Skeletal muscle satellite cell (primary cell): ENCODE results near the gene SNRPF.

Experiments used
- H3K27me3 ChIP-seq: 2 replicates; pipeline ENCODE4 v1.7.0; 2013; ENCODE audit warnings: low read length; ENCODE audit not compliant: control insufficient read depth, insufficient read depth
- H3K36me3 ChIP-seq: 2 replicates; pipeline ENCODE4 v1.7.0; 2013; ENCODE audit warnings: mild to moderate bottlenecking, control low read depth, low read length; ENCODE audit not compliant: insufficient read depth
- H3K4me1 ChIP-seq: 2 replicates; pipeline ENCODE4 v1.7.0; 2013; ENCODE audit warnings: low read length; ENCODE audit not compliant: control insufficient read depth, insufficient read depth
- H3K4me2 ChIP-seq: 2 replicates; pipeline ENCODE4 v1.7.0; 2013; ENCODE audit warnings: mild to moderate bottlenecking, low read length
- H3K4me3 ChIP-seq: 2 replicates; pipeline ENCODE4 v1.7.0; 2013; ENCODE audit warnings: low read length
- H3K9ac ChIP-seq: 2 replicates; pipeline ENCODE4 v1.7.0; 2013; ENCODE audit warnings: mild to moderate bottlenecking, low read depth, low read length, moderate library complexity
- H3K9me3 ChIP-seq: replicated peaks from 2 replicates; pipeline ENCODE4 v1.7.0; 2013; ENCODE audit warnings: mild to moderate bottlenecking, control low read depth, low read length

The SNRPF gene

DNA sequence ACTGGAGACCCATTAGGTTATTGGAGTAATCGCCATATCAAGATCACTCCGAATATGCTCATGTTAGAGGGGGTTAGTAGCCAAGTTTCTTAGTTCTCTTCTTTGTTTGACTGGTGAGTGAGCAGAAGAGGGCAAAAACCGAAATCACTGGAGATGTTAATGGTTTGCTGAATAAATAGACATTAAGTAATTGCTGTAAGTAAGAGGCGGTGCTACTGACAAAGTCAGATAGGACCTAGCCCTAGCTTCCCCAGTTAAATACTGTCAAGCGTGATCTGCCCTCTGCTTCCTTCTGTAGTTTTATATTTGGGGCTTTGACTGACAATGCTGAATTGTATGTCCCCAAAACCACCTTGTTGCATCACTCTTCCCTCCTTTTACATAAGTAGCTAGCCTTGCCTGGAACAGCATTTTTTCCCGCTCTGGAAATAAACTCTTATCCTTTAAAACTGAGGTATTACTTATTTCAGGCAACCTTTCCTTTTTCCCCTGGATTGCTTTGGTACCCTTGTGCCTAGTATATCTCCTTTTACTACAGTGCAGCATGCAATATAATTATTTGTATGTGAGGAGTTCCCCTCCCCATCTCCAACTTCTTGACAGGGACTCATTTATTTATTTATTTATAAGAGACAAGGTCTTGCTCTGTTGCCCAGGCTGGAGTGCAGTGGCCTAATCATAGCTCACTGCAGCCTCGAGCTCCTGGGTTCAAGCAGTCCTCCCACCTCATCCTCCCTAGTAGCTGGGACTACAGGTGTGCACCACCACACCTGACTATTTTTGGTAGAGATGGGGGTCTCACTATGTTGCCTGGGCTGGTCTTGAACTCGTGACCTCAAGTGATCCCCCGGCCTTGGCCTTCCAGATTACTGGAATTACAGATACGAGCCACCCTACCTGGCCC lies 1.4 kb downstream of the SNRPF start:
- H3K36me3 ChIP-seq, result peaks cover 32% of the 10 kb centered on the region
- H3K4me2 ChIP-seq, result peak overlapping the region; percentile 85
- H3K9ac ChIP-seq, result peak overlapping the region; percentile 87
- H3K9me3 ChIP-seq, result no peaks in the 10 kb centered on the region
- peak overlapping the region; percentile 84 for H3K4me3 ChIP-seq
- no peaks in the 10 kb centered on the region for H3K27me3 ChIP-seq
- peaks cover 7% of the 10 kb centered on the region for H3K4me1 ChIP-seq

DNA sequence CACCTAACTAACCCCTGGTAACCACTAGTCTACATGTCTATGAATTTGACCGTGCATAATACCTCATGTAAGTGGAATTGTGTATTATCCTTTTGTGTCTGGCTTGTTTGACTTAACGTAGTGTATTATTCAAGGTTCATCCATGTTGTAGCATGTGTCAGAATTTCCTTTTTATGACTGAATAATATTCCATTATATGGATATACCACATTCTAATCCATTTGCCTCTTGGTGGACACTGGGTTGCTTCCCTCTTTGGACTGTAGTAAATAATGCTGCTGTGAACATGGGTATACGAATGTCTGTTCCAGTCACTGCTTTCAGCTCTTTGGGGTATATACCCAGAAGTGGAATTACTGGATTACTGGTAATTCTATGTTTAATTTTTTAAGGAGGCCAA lies 3.3 kb downstream of the SNRPF start:
- Histone ChIP-seq H3K4me2 (no peak overlapping the region), H3K36me3 (peaks cover 44% of the 10 kb centered on the region), H3K9ac (no peak overlapping the region), H3K4me1 (peaks cover 7% of the 10 kb centered on the region), H3K9me3 (no peaks in the 10 kb centered on the region), H3K4me3 (no peak overlapping the region), H3K27me3 (no peaks in the 10 kb centered on the region)

DNA sequence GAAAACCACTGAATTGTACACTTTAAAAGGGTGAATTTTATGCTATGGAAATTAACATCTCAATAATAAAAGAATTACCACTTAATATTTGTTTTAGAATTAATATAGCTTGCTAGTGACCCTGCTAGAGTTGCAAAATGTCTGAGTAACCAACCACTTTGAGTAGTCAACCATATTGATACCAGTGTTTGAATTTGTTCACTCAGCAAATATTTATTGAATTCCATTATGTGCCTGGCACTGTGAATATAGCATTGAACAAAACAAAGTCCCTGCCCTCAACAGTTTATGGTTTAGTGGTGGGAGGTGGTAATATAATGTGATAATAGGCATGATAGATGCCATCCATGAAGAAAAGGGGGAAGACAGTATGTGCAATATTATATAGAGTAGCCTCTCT lies 4.6 kb downstream of the SNRPF start:
- no peaks in the 10 kb centered on the region for H3K27me3 ChIP-seq
- H3K4me1 ChIP-seq, result peaks cover 7% of the 10 kb centered on the region
- H3K36me3 ChIP-seq, result peaks cover 52% of the 10 kb centered on the region
- H3K9me3 ChIP-seq, result no peaks in the 10 kb centered on the region
- H3K4me2 ChIP-seq, result no peak overlapping the region
- no peak overlapping the region for H3K4me3 ChIP-seq
- H3K9ac ChIP-seq, result no peak overlapping the region

DNA sequence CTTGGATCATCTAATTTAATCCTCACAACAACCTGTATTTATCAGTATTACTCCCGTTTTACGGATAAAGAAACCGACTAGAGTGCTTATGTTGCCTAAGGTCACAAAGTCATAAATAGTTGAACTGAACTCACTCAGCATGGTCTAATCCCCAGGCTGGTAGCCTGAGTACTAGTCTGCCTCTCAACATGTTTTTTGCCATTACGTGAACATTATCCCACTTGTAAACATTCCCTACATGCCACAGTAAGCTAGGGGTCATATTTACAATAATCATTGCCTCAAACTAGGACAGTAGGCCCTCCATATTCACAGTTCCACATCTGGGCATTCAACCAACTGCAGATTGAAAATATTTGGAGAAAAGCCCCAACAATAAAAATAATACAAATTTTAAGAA lies 12.1 kb downstream of the SNRPF start:
- Histone ChIP-seq H3K4me2 (no peak overlapping the region), H3K4me1 (no peaks in the 10 kb centered on the region), H3K4me3 (no peak overlapping the region), H3K36me3 (peaks cover 18% of the 10 kb centered on the region), H3K27me3 (no peaks in the 10 kb centered on the region), H3K9me3 (no peaks in the 10 kb centered on the region), H3K9ac (no peak overlapping the region)

DNA sequence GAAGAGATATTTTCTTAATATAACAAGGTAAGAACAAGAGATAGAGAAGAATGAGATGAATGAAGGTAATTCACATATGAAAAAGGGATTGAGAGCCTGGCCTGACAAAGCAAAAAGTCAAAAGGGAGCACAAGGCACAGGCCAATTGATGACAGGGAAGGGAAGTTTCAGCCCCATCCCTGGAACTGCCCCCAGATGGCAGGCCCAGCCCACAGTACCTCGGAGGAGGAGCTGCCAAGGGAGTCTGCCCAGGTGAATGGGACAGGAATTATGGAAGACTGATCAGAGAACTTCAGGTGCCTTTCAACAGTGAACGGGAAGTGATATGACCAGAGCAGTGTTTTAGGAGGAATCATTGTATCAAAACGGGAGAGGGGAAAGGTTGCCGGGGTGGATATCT lies 15.7 kb downstream of the SNRPF start:
- Histone ChIP-seq H3K36me3 (no peaks in the 10 kb centered on the region), H3K9me3 (no peaks in the 10 kb centered on the region), H3K4me1 (no peaks in the 10 kb centered on the region), H3K4me2 (no peak overlapping the region), H3K4me3 (no peak overlapping the region), H3K27me3 (no peaks in the 10 kb centered on the region), H3K9ac (no peak overlapping the region)

DNA sequence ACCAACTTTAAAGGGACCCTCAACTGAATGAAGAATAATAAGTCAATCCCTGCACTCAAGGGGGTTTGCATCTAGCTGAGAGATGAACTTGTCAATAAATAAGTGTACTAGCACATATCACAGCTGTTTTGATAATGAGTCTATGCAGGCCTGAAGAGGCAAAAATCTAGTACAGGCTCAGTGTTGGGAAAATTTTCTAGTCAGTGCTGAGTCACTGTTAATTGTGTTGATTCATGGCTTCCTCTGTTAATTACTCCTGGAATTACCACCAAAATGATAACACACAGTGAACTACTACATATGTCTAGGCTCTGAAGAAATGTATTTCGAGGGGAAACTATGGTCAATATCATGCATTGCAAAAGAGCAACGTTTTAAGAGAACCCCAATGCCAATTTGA lies 18.9 kb downstream of the SNRPF start:
- Histone ChIP-seq H3K27me3 (no peaks in the 10 kb centered on the region), H3K4me2 (no peak overlapping the region), H3K4me1 (peaks cover 3% of the 10 kb centered on the region), H3K4me3 (no peak overlapping the region), H3K9ac (no peak overlapping the region), H3K9me3 (no peaks in the 10 kb centered on the region), H3K36me3 (no peaks in the 10 kb centered on the region)

DNA sequence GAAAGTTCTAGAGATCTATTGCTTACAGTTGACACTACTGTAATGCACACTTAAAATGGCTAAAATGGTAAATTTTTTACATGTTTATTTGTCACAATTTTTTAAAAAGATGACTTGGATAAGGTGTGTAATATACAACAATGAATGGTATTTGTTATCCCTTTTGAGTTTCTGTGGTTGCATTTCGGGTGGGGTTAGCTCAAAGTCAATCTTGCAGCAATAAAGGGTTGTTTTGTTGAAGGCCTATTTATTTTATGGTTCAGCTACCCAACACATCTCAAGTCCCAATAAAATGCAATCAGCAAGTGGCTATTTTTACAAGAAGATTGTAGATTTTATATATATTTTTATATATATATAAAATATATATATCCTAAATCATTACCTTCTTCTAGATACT lies 22.1 kb downstream of the SNRPF start:
- H3K9me3 ChIP-seq, result no peaks in the 10 kb centered on the region
- H3K27me3 ChIP-seq, result no peaks in the 10 kb centered on the region
- H3K4me3 ChIP-seq, result no peak overlapping the region

DNA sequence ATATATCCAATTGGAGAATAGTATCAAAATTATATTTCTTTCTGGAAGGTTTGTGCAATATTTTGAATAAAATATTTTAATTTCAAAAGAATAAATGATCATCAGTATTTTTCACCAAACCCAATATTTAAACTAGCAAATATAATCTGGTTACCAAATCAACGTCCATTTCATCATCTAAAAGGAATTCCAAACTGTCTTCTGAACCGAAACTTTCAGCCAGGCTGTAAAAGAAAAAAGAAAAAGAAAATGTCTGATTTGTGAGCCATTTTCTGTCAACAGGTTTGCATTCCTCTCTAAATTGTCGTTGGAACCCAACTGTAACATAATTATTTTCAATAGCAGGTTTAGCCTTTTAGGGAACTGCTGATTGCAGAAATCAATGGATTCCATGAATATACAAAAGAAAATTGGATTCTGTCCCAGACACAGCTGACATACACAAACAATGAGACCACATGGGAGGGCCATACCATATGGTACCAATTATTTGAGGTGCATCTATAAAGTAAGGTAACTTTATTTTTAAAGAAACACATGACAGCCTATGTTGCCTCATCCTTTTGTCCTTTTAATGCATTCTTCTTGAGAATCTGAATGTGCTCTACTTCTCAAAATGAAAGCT lies 22.7 kb downstream of the SNRPF start:
- peaks cover 3% of the 10 kb centered on the region for H3K4me1 ChIP-seq
- no peak overlapping the region for H3K4me3 ChIP-seq
- H3K27me3 ChIP-seq, result no peaks in the 10 kb centered on the region
- H3K4me2 ChIP-seq, result no peak overlapping the region
- H3K36me3 ChIP-seq, result no peaks in the 10 kb centered on the region
- H3K9me3 ChIP-seq, result no peaks in the 10 kb centered on the region
- H3K9ac ChIP-seq, result no peak overlapping the region

More for the DNA sequence above, 22.1 kb downstream of the SNRPF start:
- Histone ChIP-seq H3K4me2 (no peak overlapping the region), H3K9ac (no peak overlapping the region), H3K4me1 (peaks cover 3% of the 10 kb centered on the region), H3K36me3 (no peaks in the 10 kb centered on the region)

DNA sequence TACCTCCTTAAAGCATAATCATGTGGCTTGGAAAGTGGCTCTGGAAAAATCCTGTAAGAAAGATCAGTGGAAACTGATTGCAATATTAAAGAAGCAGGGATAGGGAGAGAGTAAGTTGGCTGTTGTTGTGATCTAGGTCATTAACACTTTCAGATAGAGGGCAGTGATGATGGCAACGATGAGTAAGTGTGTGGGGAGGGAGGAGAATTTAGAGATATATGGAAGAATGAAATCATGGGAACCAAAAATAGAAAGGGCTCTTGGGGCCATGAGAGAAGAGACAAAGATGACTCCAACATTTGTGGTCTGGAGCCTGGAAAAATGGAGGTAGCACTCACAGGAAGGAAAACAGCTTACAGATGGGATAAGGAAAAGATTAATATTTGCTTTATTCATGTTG lies 23.3 kb downstream of the SNRPF start:
- no peaks in the 10 kb centered on the region for H3K36me3 ChIP-seq
- H3K9ac ChIP-seq, result no peak overlapping the region
- H3K27me3 ChIP-seq, result no peaks in the 10 kb centered on the region
- H3K4me1 ChIP-seq, result peaks cover 3% of the 10 kb centered on the region
- no peaks in the 10 kb centered on the region for H3K9me3 ChIP-seq
- H3K4me3 ChIP-seq, result no peak overlapping the region
- H3K4me2 ChIP-seq, result no peak overlapping the region

DNA sequence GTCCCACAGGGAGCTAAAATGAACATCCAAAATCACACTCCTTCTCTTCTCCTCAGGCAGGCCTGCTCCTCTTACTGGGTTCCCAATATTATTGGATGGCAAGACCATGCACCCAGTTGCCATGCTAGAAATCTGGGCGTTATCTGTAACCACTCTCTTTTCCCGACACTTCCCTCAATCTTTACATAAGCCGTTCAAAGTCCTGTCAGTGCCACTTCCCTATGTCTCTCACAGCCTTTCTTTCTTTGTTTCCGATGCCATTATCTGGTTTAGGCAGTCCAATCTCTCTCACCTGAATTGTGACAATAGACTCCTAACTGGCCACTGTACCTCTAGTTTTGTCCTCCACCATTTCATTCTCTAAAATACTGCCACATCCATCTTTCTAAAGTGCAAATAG lies 24.1 kb downstream of the SNRPF start:
- Histone ChIP-seq H3K27me3 (peaks cover 2% of the 10 kb centered on the region), H3K4me2 (no peak overlapping the region), H3K4me3 (no peak overlapping the region), H3K9ac (no peak overlapping the region), H3K4me1 (peaks cover 3% of the 10 kb centered on the region), H3K9me3 (no peaks in the 10 kb centered on the region), H3K36me3 (no peaks in the 10 kb centered on the region)

DNA sequence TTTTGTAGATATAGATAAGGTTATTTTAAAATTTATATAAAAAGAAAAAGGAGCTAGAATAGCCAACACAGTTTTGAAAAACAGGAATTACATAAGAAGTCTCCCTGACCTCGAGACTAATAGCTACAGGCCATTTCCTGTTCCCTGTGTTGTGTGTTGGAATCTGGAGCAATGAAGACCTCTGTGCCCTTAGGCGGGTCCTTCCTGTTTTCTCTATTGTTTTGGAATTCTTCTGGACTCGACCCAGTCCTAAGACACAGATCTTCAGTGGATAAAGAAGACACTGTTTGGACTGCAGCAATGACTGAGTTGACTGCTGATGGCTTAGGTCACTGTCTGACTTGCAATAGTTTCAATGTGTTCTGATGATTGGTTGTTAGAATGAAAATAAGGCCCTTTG lies 26.2 kb downstream of the SNRPF start:
- H3K27me3 ChIP-seq, result peaks cover 5% of the 10 kb centered on the region
- no peak overlapping the region for H3K4me3 ChIP-seq
- H3K36me3 ChIP-seq, result no peaks in the 10 kb centered on the region
- no peak overlapping the region for H3K9ac ChIP-seq
- no peak overlapping the region for H3K4me2 ChIP-seq
- H3K9me3 ChIP-seq, result no peaks in the 10 kb centered on the region
- H3K4me1 ChIP-seq, result peaks cover 3% of the 10 kb centered on the region

DNA sequence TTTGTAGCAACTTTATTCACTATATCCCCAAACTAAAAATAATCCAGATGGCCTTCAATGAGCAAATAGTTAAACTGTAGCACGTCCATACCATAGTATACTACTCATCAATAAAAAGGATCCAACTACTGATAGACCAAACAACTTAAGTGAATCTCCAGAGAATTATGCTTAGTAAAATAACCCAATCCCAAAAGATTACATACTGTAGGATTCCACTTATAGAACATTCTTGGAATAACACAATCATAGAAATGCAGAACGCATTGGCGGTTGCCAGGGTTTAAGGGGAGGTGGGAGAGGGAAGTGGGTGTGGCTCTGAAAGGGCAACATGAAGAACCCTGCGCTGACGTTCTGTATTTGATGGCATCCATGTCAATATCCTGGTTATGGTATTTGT lies 28.6 kb downstream of the SNRPF start:
- Histone ChIP-seq H3K4me3 (no peak overlapping the region), H3K36me3 (no peaks in the 10 kb centered on the region), H3K4me2 (no peak overlapping the region), H3K27me3 (peaks cover 16% of the 10 kb centered on the region), H3K9me3 (no peaks in the 10 kb centered on the region), H3K9ac (no peak overlapping the region), H3K4me1 (peaks cover 2% of the 10 kb centered on the region)
